A549 (cell line): Measurements from ENCODE around the gene LASP1NB.

Experiments used
- ATAC-seq, 2 experiments: fragments of 200-7000 bp in 1 of 2; fragments of >200 bp in 1 of 2; cut with Nextera tagmentation in 1 of 2; cut with Tn5 transposase in 1 of 2; 3 replicates each; pipeline versions ENCODE4 v1.8.0 to v1.9.1; 2018 to 2020; ENCODE audit warnings: mild to moderate bottlenecking in 1 of 2, moderate library complexity in 1 of 2
- CTCF ChIA-PET: fragments of 300-600 bp; sonication (Branson Sonifier 250); formaldehyde crosslinking; extraction: SDS; loops from one replicate; lab custom pipeline; 2021; ENCODE audit warnings: antibody characterized with exemption, inconsistent platforms; lab: Yijun Ruan, JAX
- POLR2A ChIA-PET: fragments of 350-600 bp; formaldehyde crosslinking; extraction: SDS; loops from one replicate; lab custom pipeline; 2021; ENCODE audit warnings: antibody characterized with exemption, inconsistent platforms; lab: Yijun Ruan, JAX
- DNase-seq, 2 experiments: peaks; one replicate each; pipeline versions ENCODE4 v3.0.0 to v3.0.0-alpha.2; 2011 to 2016; ENCODE audit warnings: low read depth in 1 of 2, low spot score in 1 of 2
- FAIRE-seq: peaks from 2 replicates; lab custom pipeline; 2011; peaks lifted over from hg19 to GRCh38; lab: Jason Lieb, UNC
- H3K27ac ChIP-seq, 2 experiments: fragments of >200 bp; sonication (Bioruptor Twin); formaldehyde crosslinking; 3 replicates each; pipeline ENCODE4 v1.5.1; 2016 to 2017
- H3K4me1 ChIP-seq: fragments of >200 bp; sonication (Bioruptor Twin); formaldehyde crosslinking; 3 replicates; pipeline ENCODE4 v1.6.1; 2016
- H3K4me2 ChIP-seq: fragments of >200 bp; sonication (Bioruptor Twin); formaldehyde crosslinking; 3 replicates; pipeline ENCODE4 v1.6.1; 2016
- H3K4me3 ChIP-seq: fragments of >200 bp; sonication (Bioruptor Twin); formaldehyde crosslinking; 3 replicates; pipeline ENCODE4 v1.5.1; 2016
- H3K9me3 ChIP-seq: fragments of >200 bp; sonication (Bioruptor Twin); formaldehyde crosslinking; 3 replicates; pipeline ENCODE4 v1.6.1; 2016
- BHLHE40 ChIP-seq: IDR thresholded peaks from 2 replicates; pipeline ENCODE4 v1.6.1; 2012; ENCODE audit warnings: low read depth, low read length, inconsistent platforms
- CHD2 ChIP-seq: fragments of 150-350 bp; IDR thresholded peaks from 2 replicates; pipeline ENCODE4 v1.6.1; 2014; ENCODE audit warnings: low read length; ENCODE audit not compliant: partially characterized antibody
- CHD4 ChIP-seq: fragments of 200-600 bp; sonication (generic); IDR thresholded peaks from 2 replicates; pipeline ENCODE4 v1.6.1; 2016; ENCODE audit warnings: antibody characterized with exemption, mild to moderate bottlenecking, borderline replicate concordance
- CTCF ChIP-seq: fragments of >200 bp; sonication (Bioruptor Twin); formaldehyde crosslinking; IDR thresholded peaks from 3 replicates; pipeline ENCODE4 v1.5.1; 2016
- EHMT2 ChIP-seq: fragments of 200-600 bp; sonication (generic); IDR thresholded peaks from 2 replicates; pipeline ENCODE4 v1.6.1; 2016; ENCODE audit warnings: antibody characterized with exemption, low read depth, mild to moderate bottlenecking, moderate library complexity
- ESRRA ChIP-seq: fragments of 150-350 bp; IDR thresholded peaks from 2 replicates; pipeline ENCODE4 v1.6.1; 2014; ENCODE audit warnings: mild to moderate bottlenecking, low read length, borderline replicate concordance
- FOSL2 ChIP-seq, 2 experiments: fragments of 450-650 bp in 1 of 2; fragments of >200 bp in 1 of 2; sonication (Bioruptor Twin) in 1 of 2; formaldehyde crosslinking; IDR thresholded peaks; 2 replicates each; pipeline versions ENCODE4 v1.5.0 to v1.6.1; 2016 to 2020; ENCODE audit warnings: mild to moderate bottlenecking in 1 of 2, moderate library complexity in 1 of 2
- JUN ChIP-seq, 2 experiments: fragments of >200 bp; sonication (Bioruptor Twin); formaldehyde crosslinking; IDR thresholded peaks; 2 replicates in 1 of 2; 3 replicates in 1 of 2; pipeline ENCODE4 v1.6.1; 2016 to 2017
- KDM1A ChIP-seq: fragments of 200-600 bp; sonication (generic); IDR thresholded peaks from 2 replicates; pipeline ENCODE4 v1.6.1; 2016; ENCODE audit warnings: low read depth, mild to moderate bottlenecking
- KDM5A ChIP-seq: fragments of 200-600 bp; sonication (generic); IDR thresholded peaks from 2 replicates; pipeline ENCODE4 v1.6.1; 2016; ENCODE audit warnings: antibody characterized with exemption, mild to moderate bottlenecking
- MAFK ChIP-seq: fragments of 450-650 bp; IDR thresholded peaks from 2 replicates; pipeline ENCODE4 v1.6.1; 2014; ENCODE audit not compliant: partially characterized antibody
- NFE2L2 ChIP-seq: fragments of 150-350 bp; conservative IDR thresholded peaks from 2 replicates; pipeline ENCODE4 v1.6.1; 2014; ENCODE audit warnings: low read length
- NR3C1 ChIP-seq: fragments of >200 bp; sonication (Bioruptor Twin); formaldehyde crosslinking; IDR thresholded peaks from 3 replicates; pipeline ENCODE4 v1.6.1; 2017
- PBX3 ChIP-seq: IDR thresholded peaks from 2 replicates; pipeline ENCODE4 v1.6.1; 2012
- POLR2A ChIP-seq: IDR thresholded peaks from 2 replicates; pipeline ENCODE4 v1.6.1; 2012; ENCODE audit warnings: mild to moderate bottlenecking, low read length
- RCOR1 ChIP-seq: fragments of 150-350 bp; IDR thresholded peaks from 2 replicates; pipeline ENCODE4 v1.6.1; 2014; ENCODE audit warnings: antibody characterized with exemption, low read length, low read depth
- RFX5 ChIP-seq: fragments of 450-650 bp; IDR thresholded peaks from 2 replicates; pipeline ENCODE4 v1.7.1; 2014; ENCODE audit warnings: antibody characterized with exemption, mild to moderate bottlenecking, moderate library complexity
- SREBF2 ChIP-seq: fragments of 450-650 bp; IDR thresholded peaks from 2 replicates; pipeline ENCODE4 v1.6.1; 2014; ENCODE audit warnings: mild to moderate bottlenecking, moderate library complexity
- TP53 ChIP-seq: fragments of 250-450 bp; sonication (Bioruptor Pico); IDR thresholded peaks from 2 replicates; pipeline ENCODE4 v1.5.0; 2021; ENCODE audit warnings: mild to moderate bottlenecking, moderate library complexity
- ZFP36 ChIP-seq: fragments of 450-650 bp; IDR thresholded peaks from 2 replicates; pipeline ENCODE4 v1.6.1; 2014; ENCODE audit warnings: borderline replicate concordance; ENCODE audit not compliant: partially characterized antibody
- ZSCAN20 ChIP-seq: fragments of 250-450 bp; sonication (Bioruptor Pico); IDR thresholded peaks from 2 replicates; pipeline ENCODE4 v1.8.0; 2022; ENCODE audit warnings: mild to moderate bottlenecking, moderate library complexity
- WGBS: methylation state at CpG from one replicate; pipeline ENCODE4 v1.1.6; 2017; ENCODE audit errors: missing lambda C conversion rate; 5-methylcytosine and 5-hydroxymethylcytosine counted together

Gene LASP1NB

GRCh38 chr17:38893113-38893512, 32.3 kb upstream of the LASP1NB start:
- H3K4me3 ChIP-seq = no peak overlapping the region
- H3K4me2 ChIP-seq = no peak overlapping the region
- peak overlapping the region in 1 of 2 experiments; percentile 42; a peak in 2 of 6 replicates for H3K27ac ChIP-seq
- H3K4me1 ChIP-seq = peaks cover 43% of the 10 kb centered on the region
- WGBS = 77% methylated on average over 4 of the region's 5 CpGs
- no peak; a peak in 1 of 6 replicates for ATAC-seq
- H3K9me3 ChIP-seq = no peaks in the 10 kb centered on the region
- CTCF ChIA-PET = interaction anchor here (0.7 to 2.1 kb wide), 5 partner anchors 9 to 351 kb away, joined by 3 to 7 read pairs (median 3); partner anchors contain the start of gene LASP1
- no peak for TF ChIP-seq SREBF2
- TF ChIP-seq ESRRA = no peak
- TF ChIP-seq, all 56 proteins: peak for 0
- POLR2A ChIA-PET = interaction anchor here (0.6 to 1.2 kb wide), 2 partner anchors 11 to 22 kb away, joined by 3 to 7 read pairs; no protein-coding TSS in a partner anchor
- DNase-seq (no peak), FAIRE-seq (no peak)

- ChIA-PET CTCF (interaction anchor here (0.6 to 1.8 kb wide), 8 partner anchors 9 to 351 kb away, joined by 3 to 4 read pairs (median 3); partner anchors contain the start of gene LASP1), POLR2A (interaction anchor here (0.6 to 1.2 kb wide), 3 partner anchors 11 to 23 kb away, joined by 3 to 7 read pairs (median 3); no protein-coding TSS in a partner anchor)
- no peak for TF ChIP-seq CHD2
- no peak for TF ChIP-seq FOSL2 (IDR thresholded peaks at IDR 0.05)
- no peak for TF ChIP-seq FOSL2 (CRISPR knock-in tag; IDR thresholded peaks at IDR 0.05)
- TF ChIP-seq NFE2L2 = no peak
- TF ChIP-seq RFX5 = no peak
- no peak for TF ChIP-seq BHLHE40
- TF ChIP-seq MAFK = no peak
- no peak for TF ChIP-seq EHMT2
- TF ChIP-seq KDM5A = no peak
- no peak for TF ChIP-seq TP53 (CRISPR knock-in tag)
- TF ChIP-seq PBX3 = no peak
- TF ChIP-seq ZSCAN20 = no peak
- no peak for TF ChIP-seq NR3C1
- no peak for TF ChIP-seq CTCF
- no peak for TF ChIP-seq JUN (IDR thresholded peaks at IDR 0.05)
- TF ChIP-seq POLR2A = no peak
- no peak for TF ChIP-seq ZFP36
- TF ChIP-seq KDM1A = no peak
- Histone ChIP-seq H3K27ac (peak overlapping the region in 1 of 2 experiments; percentile 42; a peak in 3 of 6 replicates), H3K4me3 (no peak overlapping the region), H3K4me1 (peaks cover 47% of the 10 kb centered on the region), H3K9me3 (no peaks in the 10 kb centered on the region), H3K4me2 (no peak overlapping the region)
- 91% methylated on average over 6 of the region's 6 CpGs for WGBS
- no peak for DNase-seq
- ATAC-seq = peak; percentile 2 to 12; a peak in 3 of 6 replicates
- FAIRE-seq = no peak
Measured at GRCh38 chr17:38893607-38894006, 31.8 kb upstream of the LASP1NB start.

- CTCF ChIA-PET = interaction anchor here (0.6 to 1.8 kb wide), 8 partner anchors 9 to 350 kb away, joined by 3 to 4 read pairs (median 3); partner anchors contain the start of gene LASP1
- TF ChIP-seq CHD4 (no peak), SREBF2 (no peak), ZSCAN20 (no peak), RCOR1 (no peak)
- Histone ChIP-seq H3K4me2 (no peak overlapping the region), H3K4me3 (no peak overlapping the region), H3K27ac (peak overlapping the region in 1 of 2 experiments; percentile 42; a peak in 2 of 6 replicates), H3K4me1 (peaks cover 54% of the 10 kb centered on the region), H3K9me3 (no peaks in the 10 kb centered on the region)
- no peak for FAIRE-seq
- POLR2A ChIA-PET = interaction anchor here (1.2 kb wide), 1 partner anchor 22 kb away, joined by 3 read pairs; no protein-coding TSS in a partner anchor
- DNase-seq = no peak
- ATAC-seq = no peak
- WGBS = 83% methylated on average over 7 of the region's 7 CpGs
Measured at GRCh38 chr17:38894276-38894675, 31.1 kb upstream of the LASP1NB start.
